Transverse colon (tissue), 4 donors: ENCODE measurements around the gene ANKS1B.
"Not testable (repeated sequence)": the region's sequence is repeated elsewhere in the genome, so short reads cannot be mapped to it uniquely, and the experiment has no call there.

ENCODE experiments used
- CTCF ChIP-seq, 5 experiments: fragments of 200-600 bp in 3 of 5; fragments of 450-650 bp in 2 of 5; sonication (generic) in 3 of 5; IDR thresholded peaks; 1 replicate in 2 of 5; 2 replicates in 3 of 5; pipeline ENCODE4 v1.5.1; 2016 to 2017; ENCODE audit warnings: antibody characterized with exemption in 5 of 5, inconsistent platforms in 3 of 5, mild to moderate bottlenecking in 2 of 5, moderate library complexity in 1 of 5
- EP300 ChIP-seq: sonication (generic); formaldehyde crosslinking; IDR thresholded peaks from one replicate; pipeline ENCODE4 v1.6.1; 2017; ENCODE audit warnings: antibody characterized with exemption, low read depth
- POLR2A ChIP-seq: fragments of 450-650 bp; IDR thresholded peaks from one replicate; pipeline ENCODE4 v1.6.1; 2016; ENCODE audit warnings: antibody characterized with exemption, mild to moderate bottlenecking, moderate library complexity
- POLR2AphosphoS5 ChIP-seq, 3 donors: sonication (generic); formaldehyde crosslinking; IDR thresholded peaks; one replicate each; pipeline ENCODE4 v1.6.1; 2016; ENCODE audit warnings: antibody characterized with exemption in 3 of 3

DNA sequence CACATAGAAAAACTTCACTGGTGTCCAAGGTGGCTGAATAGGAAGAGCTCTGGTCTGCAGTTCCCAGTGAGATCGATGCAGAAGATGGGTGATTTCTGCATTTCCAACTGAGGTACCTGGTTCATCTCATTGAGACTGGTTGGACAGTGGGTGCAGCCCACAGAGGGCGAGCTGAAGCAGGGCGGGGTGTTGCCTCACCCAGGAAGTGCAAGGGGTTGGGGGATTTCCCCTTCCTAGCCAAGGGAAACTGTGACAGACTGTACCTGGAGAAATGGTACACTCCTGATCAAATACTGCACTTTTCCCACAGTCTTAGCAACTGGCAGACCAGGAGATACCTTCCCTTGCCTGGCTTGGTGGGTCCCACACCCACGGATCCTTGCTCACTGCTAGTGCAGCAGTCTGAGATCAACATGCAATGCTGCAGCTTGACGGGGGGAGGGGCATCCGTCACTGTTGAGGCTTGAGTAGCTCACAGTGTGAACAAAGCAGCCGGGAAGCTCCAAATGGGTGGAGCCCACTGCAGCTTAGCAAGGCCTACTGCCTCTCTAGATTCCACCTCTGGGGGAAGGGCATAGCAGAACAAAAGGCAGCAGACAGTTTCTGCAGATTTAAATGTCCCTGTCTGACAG lies 746.7 kb downstream of the ANKS1B start:
- TF ChIP-seq EP300; POLR2A; CTCF (IDR thresholded peaks at IDR 0.05); POLR2AphosphoS5 (IDR thresholded peaks at IDR 0.05): not testable (repeated sequence)
